DMS53 (cell line): ENCODE measurements around the gene PSMD4.
"Not testable (repeated sequence)": the region's sequence is repeated elsewhere in the genome, so short reads cannot be mapped to it uniquely, and the experiment has no call there.

Experiments
- DNase-seq: peaks from one replicate; lab custom pipeline; 2025; lab: John Stamatoyannopoulos, UW

The PSMD4 gene

GRCh38 chr1:151273924-151274466 is 19.5 kb downstream of the PSMD4 start:
- DNase-seq = no peak

GRCh38 chr1:151275341-151275740 is 20.8 kb downstream of the PSMD4 start:
- DNase-seq = not testable (repeated sequence)

- DNase-seq = no peak
These were observed 22.7 kb downstream of the PSMD4 start for GRCh38 chr1:151277249-151277648.

- peak; percentile 99 for DNase-seq
These were observed 26.9 kb downstream of the PSMD4 start for GRCh38 chr1:151281225-151281968.

- DNase-seq = peak; percentile 100
These were observed 27.7 kb downstream of the PSMD4 start, which contains the start of gene ZNF687 for GRCh38 chr1:151281969-151282882. Gene ZNF687 (plus strand): TSS chr1:151282299. CDS start chr1:151286292, 3,993 bp downstream.

GRCh38 chr1:151282883-151283725 is 28.6 kb downstream of the PSMD4 start:
- peak; percentile 68 for DNase-seq

GRCh38 chr1:151284013-151284577 is 29.6 kb downstream of the PSMD4 start:
- DNase-seq = peak; percentile 19

- DNase-seq = no peak
These were observed 32.2 kb downstream of the PSMD4 start for GRCh38 chr1:151286619-151287340.

GRCh38 chr1:151287341-151287699 is 32.8 kb downstream of the PSMD4 start:
- DNase-seq = no peak

GRCh38 chr1:151287767-151288500 is 33.4 kb downstream of the PSMD4 start:
- no peak for DNase-seq

- no peak for DNase-seq
These were observed 34.0 kb downstream of the PSMD4 start for GRCh38 chr1:151288502-151288901.

GRCh38 chr1:151289080-151289935 is 34.8 kb downstream of the PSMD4 start:
- no peak for DNase-seq

- DNase-seq = no peak
These were observed 35.6 kb downstream of the PSMD4 start for GRCh38 chr1:151289991-151290708.

- no peak for DNase-seq
These were observed 36.3 kb downstream of the PSMD4 start for GRCh38 chr1:151290709-151291303.

GRCh38 chr1:151292207-151293030 is 37.9 kb downstream of the PSMD4 start:
- DNase-seq = no peak

GRCh38 chr1:151293093-151293492 is 38.6 kb downstream of the PSMD4 start:
- DNase-seq = no peak
